D341Med (cell line): Measurements from ENCODE around the gene OR2C3.
"Not testable (repeated sequence)": the region's sequence is repeated elsewhere in the genome, so short reads cannot be mapped to it uniquely, and the experiment has no call there.

ENCODE experiments used
- DNase-seq: peaks from one replicate; pipeline ENCODE4 v3.0.0; 2012; ENCODE audit warnings: low spot score

The OR2C3 gene

GRCh38 chr1:247536340-247536739 is at the start of gene OR2C3:
OR2C3 (minus strand) TSS chr1:247536440; CDS start chr1:247532511, 3,929 bp downstream.
- no peak for DNase-seq

DNA sequence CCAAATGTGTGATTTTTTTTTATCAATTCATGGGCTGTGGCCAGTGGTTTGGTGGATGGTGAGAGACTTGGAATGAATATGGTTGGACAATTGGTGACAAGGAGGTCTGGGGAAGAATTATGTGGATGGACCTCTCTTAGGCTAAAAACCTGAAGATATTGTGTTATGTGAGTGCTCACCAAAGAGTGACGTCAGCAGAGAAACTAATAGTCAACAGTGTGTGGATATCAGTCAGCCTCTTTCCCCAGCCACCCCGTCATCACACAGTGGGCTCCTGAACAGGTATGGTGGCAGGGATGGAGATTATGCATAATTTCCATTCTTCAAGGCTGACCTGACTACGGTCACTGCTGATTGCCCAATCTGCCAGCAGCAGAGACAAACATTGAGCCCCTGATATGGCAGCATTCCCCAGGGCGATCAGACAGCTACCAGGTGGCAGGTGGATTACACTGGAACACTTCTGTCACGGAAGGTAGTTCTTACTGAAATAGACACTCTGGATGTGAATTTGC is 42.8 kb upstream of the OR2C3 start:
- DNase-seq, result no peak

GRCh38 chr1:247576514-247576913 is 40.3 kb upstream of the OR2C3 start:
- DNase-seq, result peak; percentile 34

- DNase-seq, result no peak
Measured at GRCh38 chr1:247574664-247575063, 38.4 kb upstream of the OR2C3 start.

- DNase-seq, result no peak
Measured at GRCh38 chr1:247574236-247574635, 38.0 kb upstream of the OR2C3 start.

GRCh38 chr1:247562198-247562597 is 26.0 kb upstream of the OR2C3 start:
- no peak for DNase-seq

GRCh38 chr1:247561711-247562110 is 25.5 kb upstream of the OR2C3 start:
- no peak for DNase-seq

DNA sequence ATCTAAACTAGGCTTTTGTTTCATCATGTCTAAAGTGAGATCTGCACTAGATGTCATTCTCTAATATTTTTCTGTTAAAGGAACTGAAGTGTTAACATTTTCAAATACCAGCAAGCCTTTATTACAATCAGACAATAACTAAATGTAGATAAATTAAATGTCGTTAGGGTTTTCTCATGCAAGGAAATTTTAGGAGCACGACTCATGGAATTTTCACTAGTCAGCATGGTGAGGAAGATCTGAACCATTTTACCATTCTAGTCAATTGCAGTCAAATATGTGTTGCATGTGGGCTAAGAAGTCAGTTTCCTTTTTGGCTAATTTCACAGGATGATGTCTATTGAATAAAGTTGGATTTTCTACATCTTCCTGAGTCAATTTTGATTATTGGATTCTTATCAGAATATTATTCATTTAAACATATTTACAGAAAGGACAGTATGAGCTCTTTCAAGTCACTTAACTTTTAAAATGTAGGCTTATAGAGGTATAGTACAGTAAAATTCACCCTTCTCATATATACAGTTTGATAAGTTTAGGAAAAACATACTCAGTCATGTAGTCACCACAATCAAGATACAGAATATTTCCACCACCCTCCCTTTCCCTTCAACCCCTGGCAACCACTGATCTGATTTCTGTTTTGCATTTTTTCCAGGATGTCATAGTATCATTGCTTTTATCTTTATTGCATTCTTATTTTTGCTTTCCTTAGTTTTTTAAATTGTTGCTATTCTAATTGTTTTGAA is 21.9 kb upstream of the OR2C3 start:
- DNase-seq, result no peak

DNA sequence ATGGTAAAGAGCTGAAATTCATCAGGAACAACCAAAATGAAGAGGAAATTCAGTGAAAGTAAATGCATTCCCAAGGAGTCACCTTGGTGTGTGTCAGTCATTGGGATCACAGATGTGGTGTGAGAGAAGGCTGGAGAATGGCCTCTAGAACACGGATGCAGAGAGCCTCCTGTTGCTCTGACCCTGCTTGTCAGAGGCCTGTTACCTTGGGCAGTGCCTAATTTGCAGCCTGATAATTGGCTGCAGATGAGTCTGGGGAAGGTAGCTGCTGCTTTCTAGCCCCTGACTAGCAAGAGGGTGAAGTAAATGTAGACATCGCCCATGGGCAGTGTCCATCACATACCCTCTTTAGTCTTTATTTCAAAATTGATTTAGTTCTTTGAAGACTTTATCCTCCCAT is 16.0 kb upstream of the OR2C3 start:
- DNase-seq, result no peak

GRCh38 chr1:247551721-247552120 is 15.5 kb upstream of the OR2C3 start:
- no peak for DNase-seq

DNA sequence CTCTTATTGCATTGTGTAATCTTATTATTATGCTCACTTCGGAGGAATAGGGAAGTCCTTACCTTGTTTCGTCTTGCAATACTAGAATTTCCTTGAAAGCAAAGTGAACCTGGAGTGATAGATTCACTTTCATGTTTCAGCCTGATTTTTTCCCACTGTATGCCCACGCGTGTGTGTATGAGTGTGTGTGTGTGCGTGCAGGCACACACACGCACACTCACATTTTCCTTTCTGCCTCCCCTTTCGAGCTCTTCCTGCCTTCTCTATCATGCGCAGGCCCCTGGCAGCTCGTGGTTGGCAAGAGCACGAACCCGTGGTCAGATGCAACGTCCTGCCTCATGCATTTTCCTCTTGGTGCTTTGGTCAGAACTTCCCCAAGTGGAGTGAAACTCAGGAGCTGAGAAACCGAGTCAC is 12.5 kb upstream of the OR2C3 start, which contains the start of gene GCSAML:
GCSAML (plus strand) TSS at position 366 of the 414 bp plus-strand sequence. CDS start 58 bp downstream, outside the sequence.
- DNase-seq, result no peak

DNA sequence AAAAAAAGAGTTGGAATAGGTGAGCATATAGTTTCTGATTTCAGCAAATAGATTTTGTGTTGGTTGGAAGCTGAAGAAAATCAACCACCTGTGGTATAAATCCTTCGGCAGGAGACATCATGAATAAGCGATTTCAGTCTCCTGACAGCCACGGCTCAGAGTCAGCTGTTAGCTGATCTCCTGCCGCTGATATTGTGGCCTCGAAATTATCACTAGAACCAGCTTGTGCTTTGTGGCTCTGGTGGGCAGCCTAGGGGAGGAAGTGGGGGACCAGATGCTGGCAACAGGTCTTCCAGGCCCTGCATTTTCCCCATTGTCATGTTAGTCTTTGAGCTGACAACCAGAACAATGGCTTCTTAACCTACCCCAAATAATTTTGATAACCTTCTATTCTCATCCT is 11.9 kb upstream of the OR2C3 start:
- DNase-seq, result no peak

GRCh38 chr1:247542811-247543210 is 6.6 kb upstream of the OR2C3 start:
- DNase-seq, result no peak

DNA sequence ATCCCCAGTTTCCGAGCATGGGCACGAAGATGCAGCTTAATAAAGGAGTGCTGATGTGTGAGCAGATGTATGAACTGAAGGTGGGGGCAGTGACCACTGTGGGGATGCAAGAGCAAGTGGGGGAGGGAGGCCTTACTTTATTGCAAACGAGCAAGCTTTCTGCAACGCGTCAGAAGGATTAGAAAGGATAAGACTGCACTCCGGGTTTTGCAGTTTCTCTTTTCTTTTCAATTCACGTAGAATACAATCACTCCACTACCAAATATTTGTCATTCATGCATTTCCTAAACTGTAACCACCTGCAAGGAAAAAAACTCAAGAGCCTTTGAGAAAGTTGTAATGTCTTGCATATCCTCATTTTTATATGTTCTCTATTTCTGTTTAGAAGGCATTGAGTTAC is 4.3 kb upstream of the OR2C3 start:
- no peak for DNase-seq

GRCh38 chr1:247539215-247539614 is 3.0 kb upstream of the OR2C3 start:
- no peak for DNase-seq

- DNase-seq, result no peak
Measured at GRCh38 chr1:247538561-247538960, 2.3 kb upstream of the OR2C3 start.

- no peak for DNase-seq
Measured at GRCh38 chr1:247535402-247535801, 838 bp downstream of the OR2C3 start.

DNA sequence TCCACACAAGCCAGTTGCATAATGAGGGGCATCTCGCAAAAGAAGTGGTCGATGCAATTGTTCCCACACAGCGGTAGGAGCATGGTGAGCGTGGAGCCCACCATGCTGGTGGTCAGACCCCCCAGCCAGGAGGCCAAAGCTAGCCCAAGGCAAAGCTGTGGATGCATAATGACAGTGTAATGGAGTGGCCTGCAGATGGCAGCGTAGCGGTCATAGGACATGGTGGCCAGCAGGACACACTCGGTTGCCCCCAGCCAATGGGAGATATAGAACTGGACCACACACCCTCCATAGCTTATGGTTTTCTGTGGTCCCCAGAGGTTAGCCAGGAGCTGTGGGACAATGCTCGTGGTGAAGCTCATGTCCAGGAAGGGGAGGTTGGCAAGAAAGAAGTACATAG is 4.3 kb downstream of the OR2C3 start:
- no peak for DNase-seq

DNA sequence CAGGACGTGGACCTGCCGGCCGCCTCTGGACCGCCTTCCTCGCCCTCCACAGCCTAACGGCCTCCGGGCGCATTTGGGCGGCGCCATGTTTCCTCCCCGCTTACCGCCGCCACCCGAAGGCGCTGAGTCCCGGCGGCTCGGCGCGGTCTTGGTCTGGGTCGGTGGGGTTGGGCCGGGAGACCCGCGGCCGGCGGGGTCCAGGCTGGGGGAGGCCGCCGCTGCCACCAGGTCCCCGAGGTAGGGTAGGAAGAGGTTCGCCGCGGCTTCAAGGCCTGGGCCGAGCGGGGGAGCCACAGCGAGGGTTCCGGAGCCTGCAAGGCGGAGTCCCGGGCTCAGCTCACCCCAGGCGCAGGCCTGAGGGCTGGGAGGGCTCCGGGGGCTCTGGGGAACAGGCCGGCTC is 5.5 kb downstream of the OR2C3 start:
- DNase-seq, result peak; percentile 33

- DNase-seq, result no peak
Measured at GRCh38 chr1:247529771-247530355, 6.4 kb downstream of the OR2C3 start.

DNA sequence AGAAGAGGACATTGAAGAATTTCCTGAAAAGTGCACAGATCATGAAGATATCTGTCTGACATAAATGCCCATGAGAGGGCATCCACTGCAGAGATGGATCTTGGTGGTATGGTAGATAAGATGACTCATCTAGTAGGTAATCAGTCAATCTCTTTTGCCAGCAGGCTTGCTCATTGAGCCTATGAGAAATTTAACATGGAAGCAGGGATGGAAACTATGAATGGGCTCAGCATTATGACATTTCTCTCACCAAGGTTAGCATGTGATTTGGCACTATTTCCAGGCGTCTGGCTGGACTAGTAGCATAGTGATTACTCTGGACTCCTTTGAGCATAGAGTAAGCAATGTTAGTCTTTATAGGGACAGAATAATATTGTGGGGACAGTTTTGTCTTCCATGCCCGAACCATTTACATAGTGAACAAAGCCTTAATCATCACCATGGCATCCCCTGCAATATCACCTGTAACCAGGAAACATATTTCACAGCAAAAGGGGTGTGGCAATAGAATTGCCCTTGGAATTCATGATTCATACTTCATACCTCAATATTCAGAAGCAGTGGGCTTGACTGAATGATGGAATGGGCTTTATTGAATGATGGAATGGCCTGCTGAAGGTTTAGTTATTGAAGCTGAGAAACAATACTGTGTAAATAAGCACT is 7.3 kb downstream of the OR2C3 start:
- no peak for DNase-seq

DNA sequence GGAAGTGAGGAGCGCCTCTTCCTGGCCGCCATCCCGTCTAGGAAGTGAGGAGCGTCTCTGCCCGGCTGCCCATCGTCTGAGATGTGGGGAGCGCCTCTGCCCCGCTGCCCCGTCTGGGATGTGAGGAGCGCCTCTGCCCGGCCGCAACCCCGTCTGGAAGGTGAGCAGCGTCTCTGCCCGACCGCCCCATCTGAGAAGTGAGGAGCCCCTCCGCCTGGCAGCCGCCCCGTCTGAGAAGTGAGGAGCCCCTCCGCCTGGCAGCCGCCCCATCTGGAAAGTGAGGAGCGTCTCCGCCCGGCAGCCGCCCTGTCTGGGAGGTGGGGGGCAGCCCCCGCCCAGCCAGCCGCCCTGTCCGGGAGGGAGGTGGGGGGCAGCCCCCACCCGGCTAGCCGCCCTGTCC is 14.4 kb downstream of the OR2C3 start:
- not testable (repeated sequence) for DNase-seq

- DNase-seq, result no peak
Measured at GRCh38 chr1:247518613-247518891, 17.7 kb downstream of the OR2C3 start.
